CD1c-positive myeloid dendritic cell (primary cell): Measurements from ENCODE around the gene ANKRD13D.

Experiments
- DNase-seq: peaks from one replicate; pipeline ENCODE4 v3.0.0-alpha.2; 2016; ENCODE audit errors: extremely low spot score

The ANKRD13D gene

DNA sequence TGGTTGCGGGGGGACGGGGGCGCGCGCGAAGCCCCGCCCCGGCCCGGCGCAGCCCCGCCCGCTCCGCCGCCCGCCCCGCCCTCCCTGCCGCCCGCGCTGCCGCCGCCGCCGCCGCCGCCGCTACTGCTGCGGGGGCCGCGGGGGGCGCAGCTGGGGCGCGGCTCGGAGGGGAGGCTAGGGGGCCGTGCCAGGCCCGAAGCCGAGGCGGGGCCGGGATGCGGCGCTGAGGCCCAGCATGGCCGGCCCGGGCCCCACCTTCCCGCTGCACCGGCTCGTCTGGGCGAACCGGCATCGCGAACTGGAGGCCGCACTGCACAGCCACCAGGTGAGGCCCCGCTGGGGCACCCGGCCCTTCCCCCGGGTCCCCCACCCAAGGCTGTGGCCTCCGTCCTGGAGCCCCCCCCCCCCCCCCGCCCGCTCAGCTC lies at the start of gene ANKRD13D:
Gene ANKRD13D (plus strand): TSS at position 78 of the 425 bp plus-strand sequence. CDS start 158 bp downstream, at position 236.
- DNase-seq, result no peak

DNA sequence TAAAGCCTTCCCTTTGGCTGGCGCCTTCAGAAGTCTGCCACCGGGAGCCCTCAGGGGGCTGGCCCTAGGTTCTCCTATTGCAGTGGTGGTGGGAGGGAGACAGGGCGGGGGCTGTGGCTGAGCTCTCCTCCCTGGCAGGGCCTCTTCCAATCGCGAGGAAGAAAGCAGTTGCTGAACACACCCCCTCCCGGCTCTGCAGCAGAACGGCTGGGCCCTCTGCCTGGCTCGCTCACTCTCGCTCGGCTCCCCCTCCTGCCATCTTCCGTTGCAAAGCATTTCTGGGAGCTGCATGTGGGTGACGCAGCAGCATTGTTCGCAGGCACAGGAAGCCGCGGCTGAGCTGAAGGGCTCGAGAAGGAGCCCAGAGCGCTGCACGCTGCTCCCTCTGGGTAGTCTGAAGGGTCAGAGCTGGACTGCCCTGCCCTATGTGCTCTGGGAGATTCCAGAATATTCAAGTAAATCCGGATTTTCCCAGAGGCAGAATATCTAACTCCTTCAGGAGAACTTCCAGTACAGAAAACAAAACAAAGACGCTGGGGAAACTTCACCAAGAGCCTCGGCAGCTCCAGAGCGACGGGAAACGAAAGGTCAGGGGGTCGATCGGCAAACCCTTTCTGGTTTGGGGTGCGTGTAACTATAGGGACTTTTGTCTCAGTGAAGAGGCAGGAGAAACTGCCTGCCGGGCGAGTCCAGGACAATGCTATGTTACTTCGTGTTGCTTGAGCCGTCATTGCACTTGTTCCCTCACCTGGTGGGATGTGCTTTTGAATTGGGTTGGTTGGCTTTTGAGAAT lies 49.1 kb upstream of the ANKRD13D start:
- DNase-seq, result peak; percentile 97

DNA sequence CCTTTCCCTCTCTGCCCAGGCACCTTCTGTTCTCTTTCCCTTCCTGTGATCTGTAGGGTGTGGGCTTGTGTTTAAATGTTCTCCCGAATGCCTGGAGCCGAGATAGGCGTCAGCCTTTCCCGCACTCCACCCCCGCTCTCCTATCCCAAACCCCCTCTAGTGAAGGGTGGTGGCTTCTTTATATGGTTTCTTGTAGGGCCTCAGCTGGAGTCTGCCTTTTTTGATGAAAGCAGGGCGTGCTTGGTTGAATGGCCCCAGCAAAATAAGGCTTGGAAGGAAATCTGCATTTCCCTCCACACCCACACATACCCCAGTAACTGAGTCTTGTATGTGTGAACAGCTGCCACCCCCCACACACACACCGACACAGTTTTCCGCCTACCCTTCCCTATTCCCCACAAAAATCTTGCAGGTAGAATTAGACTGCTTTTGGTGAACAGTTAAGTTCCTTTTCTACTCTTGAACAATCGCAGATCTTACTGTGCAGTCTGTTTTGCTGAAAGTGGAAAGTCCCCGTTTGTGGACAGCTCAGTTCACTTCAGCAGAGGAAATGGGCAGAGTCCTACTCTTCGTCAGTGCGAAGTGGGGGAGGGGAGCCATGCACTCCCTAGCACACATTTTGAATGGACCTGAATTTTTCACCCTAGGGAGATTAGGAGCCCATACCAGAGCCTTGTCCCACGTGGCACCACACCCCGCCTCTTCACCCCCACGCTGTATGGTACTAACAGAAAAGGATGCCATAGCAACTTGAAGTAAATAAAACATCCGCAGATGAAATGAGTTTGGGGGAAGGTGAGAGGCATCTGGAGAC lies 48.3 kb upstream of the ANKRD13D start:
- DNase-seq, result peak; percentile 92

DNA sequence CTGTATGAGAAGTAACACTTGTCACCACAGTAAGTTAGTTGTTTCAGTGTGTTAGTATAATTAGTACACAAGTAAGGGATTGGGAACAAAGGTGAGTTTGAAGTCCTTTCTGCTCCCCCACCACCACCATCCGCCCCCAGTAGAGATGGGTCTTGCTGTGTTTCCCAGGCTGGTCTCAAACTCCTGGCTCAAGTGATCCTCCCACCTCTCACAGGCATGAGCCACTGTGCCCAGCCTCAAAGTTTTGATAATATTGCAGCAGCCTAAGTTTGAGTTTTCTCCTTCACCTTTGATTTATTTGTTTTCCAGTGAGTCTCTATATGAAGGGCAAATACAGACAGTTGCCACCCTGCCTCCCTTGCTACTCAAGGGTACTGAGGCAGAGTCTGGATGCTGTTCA lies 46.6 kb upstream of the ANKRD13D start:
- no peak for DNase-seq

DNA sequence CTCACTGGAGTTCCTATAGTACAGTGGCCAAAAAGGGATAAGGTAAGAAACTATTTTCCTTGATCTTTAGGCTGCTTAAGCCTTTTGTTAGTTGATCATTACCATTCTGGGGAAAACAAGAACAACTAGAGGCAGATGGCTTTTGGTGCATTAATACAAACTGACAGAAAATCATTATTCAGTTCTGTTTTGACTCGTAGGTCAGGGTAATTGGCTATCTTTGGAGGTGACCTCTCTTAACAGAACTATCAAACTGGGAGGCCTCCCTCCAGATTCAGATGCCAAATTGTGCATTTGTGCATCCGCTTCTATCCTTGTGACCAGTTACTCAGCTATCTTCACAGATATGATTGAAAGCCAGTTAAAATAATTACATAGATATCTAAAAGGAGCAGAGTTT lies 46.1 kb upstream of the ANKRD13D start:
- no peak for DNase-seq

DNA sequence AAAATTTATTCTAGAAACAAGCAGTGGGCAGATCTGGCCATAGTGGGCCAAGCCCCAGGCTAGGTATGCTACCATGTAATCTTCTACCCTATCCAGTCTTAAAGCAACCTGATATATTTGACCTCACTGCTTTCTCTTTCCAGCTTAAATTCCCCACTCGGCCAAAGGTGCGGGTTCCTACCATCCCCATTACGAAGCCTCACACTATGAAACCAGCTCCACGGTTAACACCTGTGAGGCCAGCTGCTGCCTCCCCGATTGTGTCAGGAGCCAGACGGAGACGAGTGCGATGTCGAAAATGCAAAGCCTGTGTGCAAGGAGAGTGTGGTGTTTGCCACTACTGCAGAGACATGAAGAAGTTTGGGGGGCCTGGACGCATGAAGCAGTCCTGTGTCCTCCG lies 44.1 kb upstream of the ANKRD13D start:
- DNase-seq, result no peak

DNA sequence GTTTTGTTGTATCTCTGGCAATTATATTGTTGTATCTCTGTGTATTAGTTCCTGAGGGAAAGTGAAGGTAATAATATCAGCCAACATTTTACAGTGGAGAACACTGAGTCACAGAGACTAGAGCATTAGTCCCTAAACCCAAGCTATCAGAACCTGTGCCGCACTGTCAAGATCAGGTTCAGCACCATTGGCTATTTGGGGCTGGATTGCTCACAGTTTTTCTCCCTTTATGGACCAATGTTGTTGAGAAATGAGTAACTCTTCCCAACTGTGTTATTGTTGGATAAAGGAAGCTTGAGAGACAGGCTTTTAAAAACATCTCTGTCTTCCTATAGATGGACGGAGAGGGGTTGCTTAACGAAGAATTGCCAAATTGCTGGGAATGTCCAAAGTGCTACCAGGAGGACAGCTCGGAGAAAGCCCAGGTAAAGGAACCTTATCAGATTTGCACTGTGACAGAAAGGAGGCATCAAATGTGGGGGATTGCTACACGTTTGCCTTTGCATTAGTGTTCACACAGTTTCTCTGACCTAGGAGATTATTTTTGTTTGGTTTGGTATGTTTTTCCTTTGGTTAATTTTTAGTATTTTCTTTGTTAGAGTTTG lies 41.1 kb upstream of the ANKRD13D start:
- no peak for DNase-seq

DNA sequence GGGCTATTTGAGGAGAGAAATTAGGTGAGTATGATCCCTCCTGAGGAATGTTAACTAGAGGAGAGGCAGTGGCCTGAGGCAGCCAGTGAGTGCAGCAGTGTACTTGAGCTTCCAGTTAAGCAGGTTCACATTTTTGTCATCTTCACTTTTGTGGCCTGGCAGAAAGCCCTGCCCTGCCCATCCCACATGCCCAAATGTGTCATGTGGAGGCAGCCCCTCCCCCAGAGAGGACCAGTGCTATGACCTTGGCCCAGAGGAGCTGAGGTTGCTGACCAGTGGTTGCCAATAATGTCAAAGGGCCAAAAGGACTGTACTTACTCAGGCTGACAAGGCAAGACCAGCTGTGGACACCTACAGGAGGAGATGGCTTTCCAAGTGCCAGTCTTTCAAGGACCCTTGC lies 40.5 kb upstream of the ANKRD13D start:
- no peak for DNase-seq

DNA sequence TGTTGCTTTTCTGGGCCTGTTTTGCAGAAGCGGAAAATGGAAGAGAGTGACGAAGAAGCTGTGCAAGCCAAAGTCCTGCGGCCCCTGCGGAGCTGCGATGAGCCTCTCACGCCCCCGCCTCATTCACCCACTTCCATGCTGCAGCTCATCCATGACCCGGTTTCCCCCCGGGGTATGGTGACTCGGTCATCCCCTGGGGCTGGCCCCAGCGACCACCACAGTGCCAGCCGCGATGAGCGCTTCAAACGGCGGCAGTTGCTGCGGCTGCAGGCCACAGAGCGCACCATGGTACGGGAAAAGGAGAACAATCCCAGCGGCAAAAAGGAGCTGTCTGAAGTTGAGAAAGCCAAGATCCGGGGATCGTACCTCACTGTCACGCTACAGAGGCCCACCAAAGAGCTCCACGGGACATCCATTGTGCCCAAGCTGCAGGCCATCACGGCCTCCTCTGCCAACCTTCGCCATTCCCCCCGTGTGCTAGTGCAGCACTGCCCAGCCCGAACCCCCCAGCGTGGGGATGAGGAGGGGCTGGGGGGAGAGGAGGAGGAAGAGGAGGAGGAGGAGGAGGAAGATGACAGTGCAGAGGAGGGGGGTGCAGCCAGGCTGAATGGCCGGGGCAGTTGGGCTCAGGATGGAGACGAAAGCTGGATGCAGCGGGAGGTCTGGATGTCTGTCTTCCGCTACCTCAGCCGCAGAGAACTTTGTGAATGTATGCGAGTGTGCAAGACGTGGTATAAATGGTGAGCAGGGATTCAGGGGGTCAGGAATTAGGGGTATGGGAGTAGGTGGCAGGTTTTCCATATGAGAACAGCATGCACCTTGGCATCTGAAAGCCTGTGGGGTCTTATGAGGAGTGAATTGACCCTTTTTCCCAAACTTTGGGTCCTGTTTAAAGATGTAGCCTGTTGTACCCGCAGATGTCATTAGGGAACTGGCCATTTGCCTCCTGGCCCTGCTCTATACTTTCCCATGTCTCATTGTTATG lies 38.8 kb upstream of the ANKRD13D start:
- DNase-seq, result no peak

DNA sequence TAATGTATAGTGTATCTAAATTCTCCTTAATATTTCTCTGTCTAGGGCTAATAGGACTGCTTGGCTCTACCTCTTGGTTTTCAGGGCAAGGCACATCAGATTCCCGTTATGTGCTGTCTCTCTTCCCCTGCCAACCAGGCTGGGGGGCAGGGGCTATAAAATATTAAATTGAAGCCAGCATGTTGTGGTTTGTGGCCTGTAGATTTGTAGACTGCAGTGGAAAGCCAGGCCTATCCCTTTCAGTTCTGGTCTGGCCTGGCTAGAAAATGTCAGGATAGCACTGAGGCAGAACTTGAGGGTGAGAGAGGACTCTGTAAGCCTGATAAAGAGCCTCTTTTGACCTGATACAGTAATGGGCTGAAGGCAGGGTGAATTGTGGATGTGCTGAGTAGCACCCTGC lies 37.3 kb upstream of the ANKRD13D start:
- no peak for DNase-seq

DNA sequence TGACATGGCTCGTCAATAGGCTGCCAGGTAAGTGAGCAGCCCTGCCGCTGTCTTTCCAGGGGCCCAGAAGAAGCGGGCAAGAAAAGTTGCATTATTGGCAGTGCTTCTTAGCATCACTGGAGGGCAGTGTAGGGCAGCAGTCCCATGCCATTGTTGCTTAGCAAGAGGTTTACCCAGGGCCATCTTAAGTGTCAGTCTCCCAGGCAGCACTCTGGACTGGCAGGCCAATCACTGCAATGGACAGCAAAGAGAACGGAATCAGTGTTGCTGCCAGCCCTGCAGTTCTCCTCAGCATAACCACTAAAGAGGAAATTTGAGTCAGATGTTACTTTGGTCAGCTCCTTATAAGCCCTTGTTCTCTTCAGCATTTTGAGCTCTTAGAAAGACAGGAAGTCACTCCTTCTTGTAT lies 36.3 kb upstream of the ANKRD13D start:
- DNase-seq, result peak; percentile 85

DNA sequence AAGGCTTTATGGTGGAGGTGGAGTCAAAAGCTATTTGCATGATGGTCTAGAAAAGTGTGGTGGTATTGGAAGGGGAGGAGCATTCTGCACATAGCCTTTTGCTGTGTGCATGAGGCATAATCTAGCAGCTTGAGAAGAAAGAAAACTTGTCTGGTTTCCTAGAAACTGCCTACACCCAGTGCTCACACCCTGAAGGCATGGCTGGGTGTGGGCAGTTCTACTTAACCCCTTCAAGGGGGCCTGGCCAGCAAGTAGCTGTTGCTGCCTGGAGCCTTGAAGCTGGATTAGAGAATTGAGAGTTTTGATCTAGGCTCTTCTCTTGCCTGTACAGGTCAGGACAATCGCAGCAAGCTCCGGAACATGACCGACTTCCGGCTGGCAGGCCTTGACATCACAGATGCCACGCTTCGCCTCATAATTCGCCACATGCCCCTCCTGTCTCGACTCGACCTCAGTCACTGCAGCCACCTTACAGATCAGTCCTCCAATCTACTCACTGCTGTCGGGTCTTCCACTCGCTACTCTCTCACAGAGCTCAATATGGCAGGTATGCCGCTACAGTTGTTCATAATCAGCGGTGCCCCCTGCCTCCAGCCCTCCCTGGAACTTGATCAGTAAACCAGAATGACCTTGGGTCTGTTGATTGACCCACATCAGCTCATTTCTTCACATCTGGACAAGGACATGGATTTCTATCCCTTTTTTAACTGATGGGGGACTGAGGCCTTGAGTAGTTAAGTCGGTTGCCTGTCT lies 35.1 kb upstream of the ANKRD13D start:
- DNase-seq, result no peak

DNA sequence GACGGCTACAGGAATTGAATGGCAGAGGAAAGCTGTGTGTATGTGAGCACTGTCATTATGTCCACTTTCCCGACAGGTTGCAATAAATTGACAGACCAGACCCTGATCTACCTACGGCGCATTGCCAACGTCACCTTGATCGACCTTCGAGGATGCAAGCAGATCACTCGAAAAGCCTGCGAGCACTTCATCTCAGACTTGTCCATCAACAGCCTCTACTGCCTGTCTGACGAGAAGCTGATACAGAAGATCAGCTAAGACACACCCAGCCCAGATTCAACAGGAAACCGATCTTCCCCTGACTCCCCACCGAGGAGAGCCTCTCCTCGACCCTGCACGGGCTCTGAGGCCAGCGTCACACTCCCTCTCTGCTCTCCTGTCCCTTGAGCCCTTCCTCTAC lies 34.3 kb upstream of the ANKRD13D start:
- DNase-seq, result no peak

DNA sequence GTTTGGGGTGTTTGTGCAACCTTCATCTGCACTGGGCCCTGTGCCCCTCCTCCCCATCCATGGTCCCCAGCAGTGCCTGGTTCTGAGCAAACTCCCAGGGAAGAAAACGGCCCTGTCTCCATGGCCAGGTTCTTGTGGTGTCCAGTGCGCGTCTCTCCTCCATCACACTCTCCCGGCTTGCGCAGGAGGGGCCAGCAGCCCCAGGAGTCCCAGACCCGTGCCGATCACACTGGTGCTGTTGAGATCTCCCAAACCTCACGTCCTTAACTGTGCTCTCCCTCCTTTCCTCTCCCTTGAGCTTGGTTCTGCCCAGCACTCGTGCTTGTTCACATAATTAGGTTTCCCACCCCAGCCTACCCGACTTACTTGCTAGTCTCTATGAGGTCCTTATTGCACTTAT lies 33.8 kb upstream of the ANKRD13D start:
- no peak for DNase-seq

DNA sequence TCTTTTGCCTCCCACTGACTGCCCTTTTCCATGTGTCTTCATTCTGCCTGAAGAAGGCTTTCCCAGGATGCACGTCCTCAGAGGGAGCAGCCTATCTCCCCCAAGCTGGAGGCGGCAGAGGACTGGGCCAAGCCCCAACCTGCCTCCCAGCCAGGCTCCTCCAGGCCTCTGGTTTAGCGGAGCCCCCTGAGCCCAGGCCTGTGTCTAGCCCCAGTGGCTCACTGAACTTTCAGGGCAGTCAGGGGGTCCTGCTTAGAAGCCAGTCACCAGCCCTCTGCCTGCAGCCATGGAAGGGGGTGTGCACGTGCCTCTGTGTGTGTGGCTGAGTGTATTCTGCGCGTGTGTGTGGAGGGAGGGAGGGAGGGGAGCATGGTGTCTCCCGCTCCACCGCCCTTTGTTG lies 33.2 kb upstream of the ANKRD13D start:
- no peak for DNase-seq

DNA sequence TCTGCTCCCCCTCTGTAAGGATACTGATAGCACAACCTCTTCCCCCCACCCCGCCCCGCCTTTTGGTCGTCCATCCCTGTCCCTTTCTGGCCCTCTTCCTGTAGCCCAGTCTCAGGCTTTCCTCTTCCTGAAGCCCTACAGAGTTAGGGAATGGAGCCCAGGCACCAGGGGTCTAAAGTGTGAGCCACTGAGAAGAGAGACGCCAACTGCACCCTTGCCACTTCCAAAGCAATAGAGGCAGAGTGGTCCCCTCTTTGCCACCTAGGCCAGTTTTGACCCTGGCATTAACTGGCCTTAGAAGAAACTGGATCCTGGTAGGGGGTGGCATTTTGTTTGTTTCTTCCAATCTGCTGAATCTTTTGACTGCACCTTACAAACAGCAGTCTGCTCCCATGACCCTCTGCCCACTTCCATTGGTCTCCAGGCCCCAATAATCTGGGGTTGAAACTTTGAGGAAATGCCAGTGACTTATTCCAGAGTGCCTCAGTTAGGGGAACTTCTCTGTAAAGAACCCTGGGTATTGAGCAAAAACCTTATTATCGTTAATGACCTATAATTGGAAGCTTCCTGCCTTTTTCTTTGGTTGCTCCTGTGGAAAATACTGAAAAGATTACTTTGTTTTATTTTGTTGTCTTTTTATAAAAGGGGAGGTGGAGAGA lies 32.5 kb upstream of the ANKRD13D start:
- DNase-seq, result no peak

DNA sequence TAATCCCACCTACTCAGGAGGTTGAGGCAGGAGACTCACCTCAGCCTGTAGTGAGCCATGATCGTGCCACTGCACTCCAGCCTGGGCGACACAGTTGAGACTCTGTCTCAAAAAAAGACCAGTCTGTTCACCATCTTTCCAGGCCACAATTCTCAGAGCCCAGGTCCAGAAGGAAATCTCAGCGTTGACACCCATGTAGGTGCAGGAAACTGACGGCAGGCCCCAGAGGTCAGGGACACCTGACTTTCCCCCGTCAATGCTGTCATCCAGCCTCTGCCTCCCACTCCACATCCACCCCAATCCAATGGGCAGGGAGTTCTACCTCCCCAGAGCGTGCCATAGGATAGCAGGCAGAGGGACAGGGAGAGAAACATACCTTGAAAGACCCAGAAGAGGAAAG lies 28.7 kb upstream of the ANKRD13D start:
- no peak for DNase-seq

DNA sequence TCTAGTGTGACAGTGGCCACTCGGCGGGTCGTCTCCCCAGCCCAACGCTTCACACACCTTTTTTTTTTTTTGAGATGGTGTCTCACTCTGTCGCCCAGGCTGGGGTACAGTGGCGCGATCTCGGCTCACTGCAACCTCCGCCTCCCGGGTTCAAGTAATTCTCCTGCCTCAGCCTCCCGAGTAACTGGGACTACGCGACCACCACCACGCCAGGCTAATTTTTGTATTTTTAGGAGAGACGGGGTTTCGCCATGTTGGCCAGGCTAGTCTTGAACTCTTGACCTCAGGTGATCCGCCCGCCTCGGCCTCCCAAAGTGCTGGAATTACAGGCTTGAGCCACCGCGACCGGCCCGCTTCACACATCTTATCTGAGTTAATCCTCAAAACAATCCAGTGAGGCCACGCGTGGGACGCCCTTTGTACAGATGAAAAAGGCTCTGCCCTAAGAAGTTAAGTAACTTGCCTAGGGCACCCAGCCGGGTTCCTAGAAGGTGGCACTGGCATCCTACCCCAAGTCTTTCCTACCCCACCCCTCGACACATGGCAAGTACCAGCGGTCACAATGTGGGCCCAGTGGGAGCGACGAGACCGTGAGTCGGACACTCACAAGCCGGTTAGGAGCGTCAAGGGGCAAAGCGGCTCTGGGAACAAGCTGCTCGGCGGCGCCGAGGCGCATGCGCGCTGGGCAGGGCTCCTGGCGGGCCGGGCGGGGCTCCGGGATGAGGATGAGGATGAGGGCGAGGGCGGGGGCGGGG lies 28.0 kb upstream of the ANKRD13D start:
- DNase-seq, result peak; percentile 60

DNA sequence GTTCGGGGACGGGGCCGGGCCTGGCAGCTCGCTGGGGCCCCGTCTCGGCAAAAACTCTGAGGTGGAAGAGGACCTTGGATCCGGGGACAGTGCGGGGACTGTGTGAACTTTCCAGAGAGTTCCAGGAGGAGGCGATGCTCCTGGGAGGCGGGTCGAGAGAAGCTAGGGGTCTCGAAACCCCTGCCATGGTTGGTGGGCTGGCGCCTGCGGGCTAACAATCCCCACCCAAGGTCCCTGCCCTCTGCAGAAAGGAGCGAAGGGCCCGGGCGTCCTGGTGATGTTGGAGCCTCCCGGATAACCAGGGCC lies 27.5 kb upstream of the ANKRD13D start:
- DNase-seq, result no peak
